GM12872 (cell line): Measurements from ENCODE around the gene MED8.

ENCODE experiments used
- TF ChIP-seq, protein P1 (sequence below): IDR thresholded peaks from 3 replicates; pipeline ENCODE4 v1.5.1; 2011; ENCODE audit warnings: low read depth, mild to moderate bottlenecking, low read length, moderate library complexity; ENCODE audit not compliant: insufficient read depth

The MED8 gene

DNA sequence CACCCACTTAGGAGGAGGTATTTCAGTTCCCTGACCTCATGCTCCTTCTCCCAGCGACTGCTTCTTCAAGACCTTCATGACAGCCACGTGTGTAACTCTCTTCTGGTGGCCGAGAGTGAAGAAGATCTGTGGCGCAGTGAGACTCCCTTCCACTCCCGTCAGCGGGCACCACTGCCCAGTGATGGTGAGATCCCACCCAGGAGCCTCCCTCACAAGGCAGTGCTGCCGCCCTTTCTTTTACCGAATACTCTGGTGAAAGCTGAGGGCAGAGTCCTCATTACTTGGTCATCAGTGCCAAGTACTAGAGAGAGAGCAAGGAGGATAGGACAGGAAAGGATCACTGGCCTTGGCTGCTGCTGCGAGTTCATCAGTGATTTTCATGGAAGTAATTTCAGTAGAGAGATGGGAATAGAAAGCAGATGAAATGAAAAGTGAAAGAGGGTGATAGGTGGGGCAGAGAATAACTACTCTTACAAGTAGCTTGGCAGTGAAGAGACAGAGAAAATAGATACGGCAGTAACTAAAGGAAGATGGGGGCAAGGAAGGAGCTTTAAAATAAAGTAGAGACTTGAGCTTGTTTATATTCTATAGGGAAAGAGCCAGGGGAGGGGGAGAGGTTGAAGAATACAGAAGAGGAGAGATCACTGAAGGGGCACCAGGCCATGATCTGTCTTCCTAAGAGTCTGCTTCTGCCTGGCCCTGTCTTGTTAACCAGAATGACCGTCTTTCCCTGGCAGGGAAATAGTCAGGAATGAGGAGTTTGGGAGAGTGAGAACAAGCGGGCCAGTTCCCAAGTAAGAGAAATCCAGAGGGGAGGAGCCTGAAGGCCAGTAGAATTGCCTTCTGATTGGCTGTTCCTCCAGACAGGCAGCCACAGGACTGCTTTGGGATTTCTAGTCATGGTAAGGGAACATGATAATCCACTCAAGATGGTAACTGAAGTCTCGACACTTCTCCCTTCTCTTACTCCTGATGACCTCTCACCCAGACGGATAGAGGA, 45.8 kb upstream of the MED8 start:
- TF ChIP-seq, protein P1, sequence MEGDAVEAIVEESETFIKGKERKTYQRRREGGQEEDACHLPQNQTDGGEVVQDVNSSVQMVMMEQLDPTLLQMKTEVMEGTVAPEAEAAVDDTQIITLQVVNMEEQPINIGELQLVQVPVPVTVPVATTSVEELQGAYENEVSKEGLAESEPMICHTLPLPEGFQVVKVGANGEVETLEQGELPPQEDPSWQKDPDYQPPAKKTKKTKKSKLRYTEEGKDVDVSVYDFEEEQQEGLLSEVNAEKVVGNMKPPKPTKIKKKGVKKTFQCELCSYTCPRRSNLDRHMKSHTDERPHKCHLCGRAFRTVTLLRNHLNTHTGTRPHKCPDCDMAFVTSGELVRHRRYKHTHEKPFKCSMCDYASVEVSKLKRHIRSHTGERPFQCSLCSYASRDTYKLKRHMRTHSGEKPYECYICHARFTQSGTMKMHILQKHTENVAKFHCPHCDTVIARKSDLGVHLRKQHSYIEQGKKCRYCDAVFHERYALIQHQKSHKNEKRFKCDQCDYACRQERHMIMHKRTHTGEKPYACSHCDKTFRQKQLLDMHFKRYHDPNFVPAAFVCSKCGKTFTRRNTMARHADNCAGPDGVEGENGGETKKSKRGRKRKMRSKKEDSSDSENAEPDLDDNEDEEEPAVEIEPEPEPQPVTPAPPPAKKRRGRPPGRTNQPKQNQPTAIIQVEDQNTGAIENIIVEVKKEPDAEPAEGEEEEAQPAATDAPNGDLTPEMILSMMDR: no peak

DNA sequence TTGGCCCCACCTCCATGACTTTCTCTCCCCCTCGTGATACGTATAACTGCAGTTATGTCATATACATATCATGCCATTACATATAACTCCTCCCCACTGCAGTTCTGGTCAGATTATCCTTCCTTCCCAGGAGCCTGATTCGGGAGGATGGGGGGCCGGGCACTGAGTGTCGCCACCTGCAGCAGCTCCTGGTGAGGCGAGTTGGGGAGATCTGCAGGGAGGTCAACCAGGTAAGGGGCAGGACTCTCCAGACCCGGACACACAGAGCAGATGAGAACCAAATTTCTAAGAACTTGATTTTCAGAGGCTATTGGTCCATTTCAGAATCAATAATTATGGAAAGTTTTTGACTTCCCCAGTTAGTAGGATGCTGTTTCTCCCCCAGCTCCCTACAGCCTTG, 44.7 kb upstream of the MED8 start:
- TF ChIP-seq, protein P1: no peak

DNA sequence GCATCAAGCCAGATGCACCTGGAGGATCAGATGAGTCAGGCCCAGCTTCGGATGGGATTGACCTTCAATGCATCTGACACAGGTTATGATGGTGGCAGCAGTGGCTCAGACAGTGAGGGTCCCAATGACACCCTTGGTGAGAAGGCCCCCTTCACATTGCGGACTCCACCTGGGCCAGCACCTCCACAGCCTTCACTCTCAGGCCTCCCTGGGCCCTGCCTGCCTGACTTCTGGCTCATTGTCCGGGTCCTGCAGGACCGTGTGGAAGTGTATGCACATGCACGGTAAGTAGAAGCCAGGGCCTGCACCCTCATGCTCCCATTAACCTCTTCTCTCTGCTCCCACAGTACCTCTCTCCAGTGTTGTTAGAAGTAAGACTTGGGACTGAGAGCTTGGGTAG, 43.3 kb upstream of the MED8 start:
- TF ChIP-seq, protein P1: no peak

DNA sequence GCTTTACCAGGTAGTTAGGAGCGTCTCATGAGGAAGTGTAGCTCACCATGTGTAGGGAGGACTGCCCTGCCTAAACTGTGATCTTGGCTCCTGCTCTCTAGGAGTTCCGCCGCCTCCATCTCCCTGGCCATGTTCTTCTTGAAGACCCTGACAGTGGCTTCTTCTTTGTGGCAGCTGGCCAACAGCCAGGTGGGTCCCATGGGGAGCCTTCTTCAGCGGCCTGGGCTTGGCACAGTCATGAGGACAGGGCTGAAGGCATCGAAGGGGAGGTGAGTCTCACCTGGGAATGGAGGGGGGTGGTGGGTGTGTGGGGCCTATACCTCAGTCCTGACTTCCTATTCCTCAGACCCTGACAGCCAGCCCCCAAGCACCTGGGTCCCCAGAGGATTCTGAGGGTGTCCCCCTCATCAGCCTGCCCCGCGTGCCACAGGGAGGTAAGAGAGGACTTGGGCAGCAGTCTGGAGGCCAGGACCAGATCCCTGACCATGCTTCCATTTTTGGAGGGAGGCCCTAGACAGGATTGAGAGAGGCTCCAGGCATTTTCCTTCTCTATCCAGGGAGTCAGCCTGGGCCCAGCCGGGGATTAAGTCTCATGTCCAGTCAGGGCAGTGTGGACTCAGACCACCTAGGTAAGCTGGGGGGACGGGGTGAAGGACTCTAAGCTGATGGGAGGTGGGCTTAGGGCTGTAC, 42.7 kb upstream of the MED8 start:
- TF ChIP-seq, protein P1: no peak

DNA sequence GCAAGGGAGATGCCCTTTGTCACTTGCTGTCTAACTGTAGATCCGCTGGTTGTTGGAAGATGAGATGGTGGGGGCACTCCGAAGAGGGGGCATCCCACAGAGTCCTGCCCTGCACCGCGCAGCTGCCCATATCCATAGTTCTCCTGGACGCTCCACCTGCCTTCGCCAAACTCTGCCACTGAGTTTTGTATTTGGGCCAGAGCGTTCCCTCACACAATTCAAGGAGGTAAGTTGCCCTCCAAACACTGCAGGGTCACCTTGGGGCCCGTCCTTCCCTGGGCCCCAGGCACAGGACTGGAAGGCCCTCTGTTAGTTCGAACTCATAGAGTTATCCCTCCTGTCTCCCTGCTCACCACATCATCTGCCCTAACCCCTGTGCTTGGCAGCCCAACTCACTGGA, 42.1 kb upstream of the MED8 start:
- TF ChIP-seq, protein P1: no peak

DNA sequence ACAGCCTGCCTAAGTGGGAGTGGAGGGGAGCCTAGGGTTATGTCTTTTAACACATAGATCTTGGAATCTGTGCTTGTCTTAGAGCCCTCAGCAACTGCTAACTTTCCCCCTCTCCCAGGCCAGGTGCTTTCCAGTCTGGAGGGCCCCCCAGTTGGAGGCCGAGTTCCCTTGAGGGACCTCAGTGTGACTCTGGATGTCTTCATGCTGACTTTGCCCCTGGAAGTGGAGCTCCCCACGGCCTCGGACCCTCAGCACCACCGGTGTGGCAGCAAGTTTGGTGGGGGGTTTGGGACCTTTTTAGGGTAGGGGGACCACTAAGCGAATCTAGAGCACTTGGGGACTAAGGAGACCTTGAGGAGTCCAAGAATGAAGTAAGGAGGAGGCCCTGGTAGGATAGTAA, 41.2 kb upstream of the MED8 start:
- TF ChIP-seq, protein P1: no peak

DNA sequence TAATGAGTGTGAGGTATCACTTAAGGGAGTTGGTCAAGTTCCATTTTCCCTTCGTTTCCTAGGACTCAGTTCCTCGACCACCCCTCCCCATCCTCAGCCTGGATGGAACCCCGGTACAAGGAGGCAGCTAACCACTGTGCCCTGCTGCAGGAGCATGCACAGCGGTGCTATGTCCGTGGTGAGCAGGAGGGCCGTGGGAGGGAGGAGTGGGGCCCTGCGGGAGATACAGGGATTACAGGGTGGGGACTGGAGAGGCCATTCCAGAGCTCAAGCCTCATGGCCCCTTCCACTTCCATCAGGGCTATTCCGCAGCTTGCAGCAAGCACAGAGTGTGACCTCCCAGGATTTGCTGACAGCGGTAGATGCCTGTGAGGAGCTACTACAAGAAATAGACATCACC, 38.3 kb upstream of the MED8 start:
- TF ChIP-seq, protein P1: no peak
